GM12865 (cell line): ENCODE data around the gene SSBP2.
"Not testable (repeated sequence)": the region's sequence is repeated elsewhere in the genome, so short reads cannot be mapped to it uniquely, and the experiment has no call there.

ENCODE experiments used
- DNase-seq: peaks from one replicate; pipeline ENCODE4 v3.0.0; 2010; ENCODE audit warnings: low read depth
- H3K4me3 ChIP-seq: 2 replicates; pipeline ENCODE4 v1.5.1; 2011; ENCODE audit warnings: mild to moderate bottlenecking, low read depth, low read length, control low read depth
- CTCF ChIP-seq: IDR thresholded peaks from 2 replicates; pipeline ENCODE4 v1.5.1; 2011; ENCODE audit warnings: low read length, control low read depth, low read depth, inconsistent platforms; ENCODE audit not compliant: insufficient read depth; ENCODE audit errors: missing control alignments

SSBP2 gene

GRCh38 chr5:81495286-81495685 is 255.6 kb downstream of the SSBP2 start:
- no peak for TF ChIP-seq CTCF
- no peak for DNase-seq
- H3K4me3 ChIP-seq, result no peak overlapping the region

- DNase-seq, result no peak
- no peak overlapping the region for H3K4me3 ChIP-seq
- TF ChIP-seq CTCF, result no peak
Measured at GRCh38 chr5:81488862-81489261, 262.0 kb downstream of the SSBP2 start.

GRCh38 chr5:81486711-81487110 is 264.2 kb downstream of the SSBP2 start:
- TF ChIP-seq CTCF, result no peak
- H3K4me3 ChIP-seq, result no peak overlapping the region
- no peak for DNase-seq

- TF ChIP-seq CTCF, result no peak
- H3K4me3 ChIP-seq, result no peak overlapping the region
- no peak for DNase-seq
Measured at GRCh38 chr5:81482595-81482994, 268.3 kb downstream of the SSBP2 start.

GRCh38 chr5:81473395-81473794 is 277.5 kb downstream of the SSBP2 start:
- DNase-seq, H3K4me3 ChIP-seq: not testable (repeated sequence)

- no peak overlapping the region for H3K4me3 ChIP-seq
- no peak for DNase-seq
- no peak for TF ChIP-seq CTCF
Measured at GRCh38 chr5:81469676-81470075, 281.2 kb downstream of the SSBP2 start.

- DNase-seq, result no peak
- TF ChIP-seq CTCF, result no peak
- H3K4me3 ChIP-seq, result no peak overlapping the region
Measured at GRCh38 chr5:81450940-81451339, 300.0 kb downstream of the SSBP2 start.
